UCSD-AML1 (cell line): ENCODE measurements around the gene NRGN.

Experiments
- DNase-seq: peaks from one replicate; lab custom pipeline; 2025; ENCODE audit not compliant: unreplicated experiment; lab: John Stamatoyannopoulos, UW

Gene NRGN

GRCh38 chr11:124738713-124739478 is 846 bp upstream of the NRGN start:
- DNase-seq, result no peak

- peak; percentile 82 for DNase-seq
These were observed 638 bp downstream of the NRGN start for GRCh38 chr11:124740277-124740882.

GRCh38 chr11:124742555-124742954 is 2.8 kb downstream of the NRGN start:
- no peak for DNase-seq

GRCh38 chr11:124743050-124743449 is 3.3 kb downstream of the NRGN start:
- no peak for DNase-seq

GRCh38 chr11:124745270-124745834 is 5.6 kb downstream of the NRGN start:
- DNase-seq, result no peak

- DNase-seq, result no peak
These were observed 6.3 kb downstream of the NRGN start for GRCh38 chr11:124745835-124746620.

GRCh38 chr11:124746621-124747243 is 7.0 kb downstream of the NRGN start:
- no peak for DNase-seq

GRCh38 chr11:124747406-124748099 is 7.8 kb downstream of the NRGN start:
- DNase-seq, result no peak

- DNase-seq, result no peak
These were observed 8.3 kb downstream of the NRGN start for GRCh38 chr11:124748100-124748418.

GRCh38 chr11:124748481-124749343 is 9.0 kb downstream of the NRGN start:
- DNase-seq, result no peak

- DNase-seq, result no peak
These were observed 10.2 kb downstream of the NRGN start for GRCh38 chr11:124749912-124750311.

- DNase-seq, result no peak
These were observed 11.6 kb downstream of the NRGN start for GRCh38 chr11:124751391-124751740.

GRCh38 chr11:124751741-124752470 is 12.2 kb downstream of the NRGN start, which contains the start of gene VSIG2:
Gene VSIG2 (minus strand): TSS chr11:124752255. CDS start chr11:124752137, 118 bp downstream.
- DNase-seq, result no peak

GRCh38 chr11:124752471-124753102 is 12.8 kb downstream of the NRGN start:
- DNase-seq, result no peak

- DNase-seq, result no peak
These were observed 13.5 kb downstream of the NRGN start for GRCh38 chr11:124753205-124753604.

GRCh38 chr11:124753624-124754023 is 13.9 kb downstream of the NRGN start:
- DNase-seq, result no peak

- no peak for DNase-seq
These were observed 14.6 kb downstream of the NRGN start for GRCh38 chr11:124754309-124754708.

GRCh38 chr11:124754710-124755109 is 15.0 kb downstream of the NRGN start:
- no peak for DNase-seq
